Fibroblast of lung (primary cell): ENCODE results near the gene SIRT5.

ENCODE experiments used
- EZH2 ChIP-seq: IDR thresholded peaks from 2 replicates; pipeline ENCODE4 v1.5.1; 2012; ENCODE audit warnings: low read length, control low read depth, mild to moderate bottlenecking; ENCODE audit errors: missing control alignments
- TF ChIP-seq, protein P1 (sequence below), 2 donors: IDR thresholded peaks in 1 of 2; conservative IDR thresholded peaks in 1 of 2; 1 replicate in 1 of 2; 2 replicates in 1 of 2; pipeline ENCODE4 v1.5.1; 2011 to 2012; ENCODE audit warnings: low read length in 2 of 2, control low read depth in 1 of 2, inconsistent platforms in 1 of 2, low read depth in 1 of 2, mild to moderate bottlenecking in 1 of 2

DNA sequence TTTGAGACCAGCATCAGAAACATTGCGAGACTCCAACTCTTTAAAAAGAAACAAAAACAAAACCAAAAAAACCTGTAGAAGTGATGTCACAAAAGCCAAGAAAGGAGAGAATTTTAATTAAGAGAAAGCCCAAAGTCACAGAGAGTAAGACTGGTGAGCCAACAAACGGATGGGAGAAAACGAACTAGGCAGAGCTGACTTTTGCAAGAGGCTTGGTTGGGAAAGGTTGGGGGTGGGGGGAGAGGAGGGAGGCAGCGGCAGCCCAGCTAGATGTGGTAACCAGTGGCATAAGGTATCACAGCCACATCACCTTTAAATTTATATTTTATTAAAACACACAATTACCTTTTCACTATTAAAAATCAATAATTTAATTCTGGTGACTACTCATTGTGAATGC lies 64.2 kb downstream of the SIRT5 start:
- TF ChIP-seq, protein P1, sequence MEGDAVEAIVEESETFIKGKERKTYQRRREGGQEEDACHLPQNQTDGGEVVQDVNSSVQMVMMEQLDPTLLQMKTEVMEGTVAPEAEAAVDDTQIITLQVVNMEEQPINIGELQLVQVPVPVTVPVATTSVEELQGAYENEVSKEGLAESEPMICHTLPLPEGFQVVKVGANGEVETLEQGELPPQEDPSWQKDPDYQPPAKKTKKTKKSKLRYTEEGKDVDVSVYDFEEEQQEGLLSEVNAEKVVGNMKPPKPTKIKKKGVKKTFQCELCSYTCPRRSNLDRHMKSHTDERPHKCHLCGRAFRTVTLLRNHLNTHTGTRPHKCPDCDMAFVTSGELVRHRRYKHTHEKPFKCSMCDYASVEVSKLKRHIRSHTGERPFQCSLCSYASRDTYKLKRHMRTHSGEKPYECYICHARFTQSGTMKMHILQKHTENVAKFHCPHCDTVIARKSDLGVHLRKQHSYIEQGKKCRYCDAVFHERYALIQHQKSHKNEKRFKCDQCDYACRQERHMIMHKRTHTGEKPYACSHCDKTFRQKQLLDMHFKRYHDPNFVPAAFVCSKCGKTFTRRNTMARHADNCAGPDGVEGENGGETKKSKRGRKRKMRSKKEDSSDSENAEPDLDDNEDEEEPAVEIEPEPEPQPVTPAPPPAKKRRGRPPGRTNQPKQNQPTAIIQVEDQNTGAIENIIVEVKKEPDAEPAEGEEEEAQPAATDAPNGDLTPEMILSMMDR (conservative IDR thresholded peaks at IDR 0.05 in 1 of 2, IDR thresholded peaks at IDR 0.05 in 1 of 2; ENCODE audit: low read depth in 1 of 2, low read length in 2 of 2), result no peak
- TF ChIP-seq EZH2, result no peak
